Jurkat, Clone E6-1 (cell line): Measurements from ENCODE around the gene SMCO2.
"Not testable (repeated sequence)": the region's sequence is repeated elsewhere in the genome, so short reads cannot be mapped to it uniquely, and the experiment has no call there.

ENCODE experiments used
- DNase-seq: peaks from one replicate; pipeline ENCODE4 v3.0.0-alpha.2; 2011; ENCODE audit warnings: low read depth, low spot score
- H3K4me3 ChIP-seq: 2 replicates; pipeline ENCODE4 v1.5.1; 2011; ENCODE audit warnings: mild to moderate bottlenecking, low read length, control low read depth, moderate library complexity

Gene SMCO2

DNA sequence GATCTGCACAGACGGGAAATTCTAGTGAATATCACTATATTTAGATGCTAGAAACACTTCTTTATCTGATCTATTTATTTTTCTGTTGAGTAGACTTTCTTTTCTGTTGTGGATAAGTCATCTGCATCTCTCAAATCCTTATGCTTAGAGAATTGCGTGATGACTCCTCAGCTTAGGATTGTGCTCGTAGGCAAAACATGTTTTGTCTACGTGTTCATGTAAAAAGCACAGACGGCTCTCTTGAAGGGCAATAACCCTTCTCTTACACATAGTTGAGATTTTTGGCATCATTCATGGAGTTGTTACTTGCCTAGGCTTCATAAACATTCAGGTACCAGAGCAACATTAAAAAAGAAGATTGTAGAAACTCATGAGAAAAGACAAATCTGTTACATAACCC is 96.1 kb downstream of the SMCO2 start:
- H3K4me3 ChIP-seq: no peak overlapping the region
- DNase-seq: no peak

DNA sequence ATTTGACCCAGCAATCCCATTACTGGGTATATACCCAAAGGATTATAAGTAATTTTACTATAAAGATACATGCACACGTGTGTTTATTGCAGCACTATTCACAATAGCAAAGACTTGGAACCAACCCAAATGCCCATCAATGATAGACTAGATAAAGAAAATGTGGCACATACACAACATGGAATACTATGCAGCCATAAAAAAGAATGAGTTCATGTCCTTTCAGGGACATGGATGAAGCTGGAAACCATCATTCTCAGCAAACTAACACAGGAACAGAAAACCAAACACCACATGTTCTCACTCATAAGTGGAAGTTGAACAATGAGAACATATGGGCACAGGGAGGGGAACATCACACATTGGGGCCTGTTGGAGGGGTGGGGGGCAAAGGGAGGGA is 98.3 kb downstream of the SMCO2 start:
- H3K4me3 ChIP-seq, DNase-seq: not testable (repeated sequence)

DNA sequence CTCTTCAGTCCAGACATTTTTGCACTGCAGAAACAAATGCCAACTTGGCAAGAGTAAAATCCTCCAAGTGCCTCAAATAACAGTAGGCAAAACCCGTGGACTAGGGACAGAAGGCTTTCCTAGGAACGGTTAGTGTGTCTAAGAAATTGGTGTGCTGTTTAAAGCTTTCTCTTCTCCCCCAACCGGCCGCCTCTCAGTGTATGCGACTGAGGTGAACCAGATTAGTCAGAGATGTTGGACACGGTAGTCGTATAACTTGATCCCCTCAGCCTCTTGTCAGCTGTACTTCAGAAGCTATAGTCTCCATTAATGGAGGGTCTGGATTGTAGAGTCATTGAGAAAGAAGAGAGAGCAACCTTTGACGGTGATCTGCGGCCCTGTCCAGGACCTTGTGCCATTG is 99.1 kb downstream of the SMCO2 start:
- H3K4me3 ChIP-seq: no peak overlapping the region
- DNase-seq: no peak

DNA sequence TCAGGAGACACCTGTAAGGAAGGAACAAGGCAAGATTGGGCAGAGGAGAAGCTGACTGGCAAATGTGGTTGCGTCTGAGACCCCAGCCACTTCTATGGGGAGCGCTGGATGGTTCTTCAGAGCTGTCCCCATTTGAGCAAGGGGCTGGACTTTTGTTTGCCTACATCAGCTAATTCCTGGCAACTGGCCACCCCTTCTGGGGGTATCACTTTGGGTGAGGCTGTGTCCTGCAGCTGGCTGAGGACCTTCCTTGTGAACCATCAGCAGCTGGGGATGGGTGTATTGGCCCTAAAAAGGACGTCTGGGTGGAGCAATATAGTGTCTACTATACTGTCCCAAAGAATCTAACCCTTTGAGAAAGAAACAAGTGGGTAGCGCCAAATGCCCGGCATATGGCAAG is 101.1 kb downstream of the SMCO2 start:
- no peak for DNase-seq
- no peak overlapping the region for H3K4me3 ChIP-seq

DNA sequence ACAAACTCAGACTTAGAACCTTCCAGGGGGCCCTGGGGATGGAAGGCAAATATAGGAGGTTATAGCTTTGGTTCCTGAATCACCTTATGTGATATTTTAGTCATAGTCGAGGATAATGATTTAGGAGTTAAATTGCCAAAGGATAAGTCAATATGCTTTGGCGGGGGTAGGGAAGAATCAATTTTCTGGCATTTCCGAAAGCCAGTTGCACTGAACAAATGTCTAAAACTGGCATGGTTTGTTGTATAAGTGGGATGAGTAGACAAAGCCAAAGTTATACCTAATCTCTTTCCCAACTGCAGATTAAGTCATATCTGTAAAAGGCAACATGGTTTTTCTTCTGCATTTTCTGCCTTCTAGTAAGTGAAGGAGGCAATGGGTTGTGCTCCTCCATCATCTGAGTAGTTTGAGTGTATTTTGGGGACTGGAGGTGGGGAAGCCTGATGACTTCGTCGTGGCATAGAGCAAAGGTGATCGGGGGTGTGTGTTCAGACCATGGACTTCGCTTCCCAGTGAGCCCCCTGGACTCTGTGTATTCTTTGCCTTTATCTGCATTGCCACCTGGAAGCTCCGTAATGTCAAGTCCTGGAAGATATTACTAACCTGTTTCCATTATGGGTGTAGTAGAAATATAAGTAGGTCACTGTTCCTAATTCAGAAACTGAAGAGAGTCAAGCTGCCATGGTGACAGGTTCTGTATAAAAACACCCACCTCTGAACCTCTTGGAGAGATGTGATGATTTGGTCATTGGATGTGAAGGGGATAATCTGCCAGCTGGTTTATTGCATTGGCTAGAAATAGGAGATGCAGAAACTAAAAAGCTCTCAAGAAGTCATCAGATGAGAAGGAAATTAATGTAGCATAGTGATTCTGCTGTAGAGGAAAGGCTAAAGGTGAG is 102.0 kb downstream of the SMCO2 start:
- no peak overlapping the region for H3K4me3 ChIP-seq

DNA sequence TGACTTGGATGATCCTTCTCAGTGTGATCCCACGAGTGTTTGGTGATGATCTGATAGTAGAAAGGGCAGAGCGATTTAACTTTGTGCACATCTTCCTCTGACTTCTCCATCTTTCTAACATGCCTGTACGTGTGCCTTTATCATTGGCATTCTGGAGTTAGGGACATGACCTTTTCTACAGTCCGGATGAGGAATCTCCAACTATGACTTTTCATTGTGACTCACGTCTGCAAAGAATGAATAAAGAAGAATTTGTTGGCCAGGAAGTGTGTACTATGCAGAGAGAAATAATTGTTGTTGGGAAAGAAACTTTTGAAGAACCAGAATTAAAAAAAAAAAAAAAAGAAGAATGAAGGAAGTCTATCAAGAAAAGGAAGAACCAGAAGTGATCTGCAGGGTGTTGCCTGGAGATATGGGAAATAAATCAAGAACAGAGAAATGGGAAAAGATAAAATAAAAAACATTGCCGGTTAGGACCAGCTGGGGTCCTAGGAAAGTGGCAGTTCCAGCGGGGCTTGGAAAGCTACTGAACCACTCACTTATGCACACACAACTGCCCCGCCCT is 102.8 kb downstream of the SMCO2 start:
- DNase-seq: no peak
- H3K4me3 ChIP-seq: no peak overlapping the region

More for the DNA sequence above, 102.0 kb downstream of the SMCO2 start:
- no peak for DNase-seq

DNA sequence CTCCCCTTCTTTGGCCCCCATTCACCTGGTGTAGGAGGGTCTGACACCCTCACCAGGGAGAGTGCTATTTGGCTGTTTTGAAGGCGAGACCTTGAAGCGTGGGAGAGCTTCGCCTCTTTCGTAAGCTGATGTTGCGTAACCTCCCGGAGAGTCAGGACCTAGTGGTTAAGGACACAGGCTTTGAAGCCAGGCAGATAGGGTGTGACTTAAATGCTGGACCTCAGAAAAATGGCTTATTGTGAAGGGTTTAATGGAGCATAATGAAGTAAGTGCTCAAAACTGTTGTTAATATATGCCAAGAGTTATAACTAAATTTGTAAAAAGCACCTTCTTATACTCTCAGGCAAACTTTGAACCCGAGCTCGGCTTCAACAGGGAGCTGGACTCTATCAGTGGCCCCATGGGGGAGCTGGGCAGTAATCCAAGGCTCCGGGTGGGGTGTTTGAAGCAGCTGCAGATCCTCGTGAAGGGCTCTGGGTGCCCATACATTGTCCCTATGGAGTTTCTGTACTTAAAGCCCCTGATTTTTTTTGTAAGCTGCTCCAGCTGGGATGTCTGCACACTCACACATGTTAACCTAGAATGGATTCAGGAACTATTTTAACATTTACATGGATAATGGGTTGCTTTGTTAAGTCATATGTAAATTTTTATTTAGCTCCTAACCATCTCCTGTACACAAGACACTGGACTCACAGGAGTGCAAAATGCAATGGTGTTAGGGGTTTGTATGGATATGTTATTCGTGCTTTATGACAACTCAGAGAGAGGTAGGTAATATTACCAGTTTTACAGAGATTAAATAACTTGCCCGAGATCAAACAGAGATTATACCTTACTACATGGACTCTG is 103.5 kb downstream of the SMCO2 start:
- DNase-seq: no peak
- H3K4me3 ChIP-seq: no peak overlapping the region

DNA sequence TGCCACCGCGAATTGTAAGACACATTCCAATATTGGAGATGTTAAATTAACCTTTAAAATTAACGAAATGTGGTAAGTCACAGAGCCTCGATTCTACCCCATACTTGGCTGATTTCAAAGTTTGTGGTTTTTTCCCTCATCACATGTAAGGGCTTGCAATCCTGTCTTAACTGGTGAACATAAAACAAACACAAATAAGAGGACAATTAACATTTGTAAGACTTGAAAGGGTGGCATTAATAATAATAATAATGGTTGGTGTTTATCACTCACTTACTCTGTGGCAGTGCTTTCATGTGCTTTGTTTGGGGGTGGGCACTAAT is 104.1 kb downstream of the SMCO2 start:
- no peak for DNase-seq
- no peak overlapping the region for H3K4me3 ChIP-seq

DNA sequence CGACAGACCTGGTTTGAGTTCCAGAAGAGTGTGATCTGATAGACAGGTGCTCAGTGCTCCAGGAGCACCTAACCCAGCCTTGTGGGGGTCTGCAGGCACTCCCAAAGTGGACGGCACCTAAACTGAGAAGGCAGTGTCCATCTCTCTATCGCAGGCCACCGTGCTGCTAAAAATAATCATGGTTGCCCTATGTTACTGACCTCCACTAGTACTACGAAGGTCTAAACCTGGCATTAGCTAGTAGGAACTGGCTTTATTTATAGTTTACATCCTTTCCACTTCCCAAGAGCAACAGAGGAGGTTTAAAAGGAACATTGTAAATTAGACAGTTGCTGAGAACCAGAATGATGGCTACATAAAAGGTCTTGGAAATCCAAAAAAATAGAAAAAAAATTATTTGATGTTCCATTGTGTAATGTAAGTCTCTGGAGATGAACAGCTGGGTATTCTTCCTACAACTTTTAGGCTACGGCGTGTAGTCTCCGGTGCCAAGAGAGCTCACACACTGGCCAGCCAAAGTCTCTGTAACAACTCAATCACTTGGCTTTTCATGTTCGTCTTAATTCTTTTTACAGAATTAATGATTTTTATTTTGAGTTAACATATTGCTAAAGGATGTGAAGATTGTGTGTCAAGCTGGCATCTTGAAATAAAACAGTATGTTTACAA is 104.8 kb downstream of the SMCO2 start:
- no peak overlapping the region for H3K4me3 ChIP-seq
- no peak for DNase-seq
